Stimulated activated effector memory CD8-positive, alpha-beta T cell treated with anti-CD3 and anti-CD28 coated beads, Interleukin-12 subunit alpha, Interleukin-12 subunit beta, amount 100 ng/mL, for 72 hours (primary cell): ENCODE data around the gene MAPK10.

Source experiments
- ATAC-seq: fragments of 150-1000 bp; cut with Tn5 transposase; 2 replicates; pipeline ENCODE4 v1.10.0; 2021
- DNase-seq, 2 donors: peaks; one replicate each; pipeline ENCODE4 v3.0.0; 2021 to 2022; ENCODE audit warnings: low spot score in 2 of 2
- H3K27ac Mint-ChIP-seq: one replicate; pipeline ENCODE4 v1.8.0; 2022; ENCODE audit warnings: mild to moderate bottlenecking, mixed read lengths
- H3K36me3 Mint-ChIP-seq: one replicate; pipeline ENCODE4 v1.8.0; 2022; ENCODE audit warnings: mild to moderate bottlenecking, mixed read lengths
- H3K4me1 Mint-ChIP-seq: one replicate; pipeline ENCODE4 v1.8.0; 2022; ENCODE audit warnings: mixed read lengths
- H3K4me3 Mint-ChIP-seq: one replicate; pipeline ENCODE4 v1.8.0; 2022; ENCODE audit warnings: mild to moderate bottlenecking, mixed read lengths
- H3K9me3 Mint-ChIP-seq: one replicate; pipeline ENCODE4 v1.8.0; 2022; ENCODE audit warnings: mixed read lengths

Gene MAPK10

GRCh38 chr4:86359944-86360478 lies at the start of gene MAPK10:
TSS of gene MAPK10 (minus strand) at chr4:86360053.
- no peak for DNase-seq
- Mint-ChIP-seq H3K27ac (peak within 1 kb of the TSS; percentile 11), H3K9me3 (no peaks in the 10 kb centered on the region), H3K36me3 (no peaks in the 10 kb centered on the region), H3K4me3 (peak within 1 kb of the TSS; percentile 37), H3K4me1 (peaks cover 11% of the 10 kb centered on the region)
- ATAC-seq, result peak; percentile 87

- Mint-ChIP-seq H3K4me1 (no peaks in the 10 kb centered on the region), H3K4me3 (no peak overlapping the region), H3K36me3 (no peaks in the 10 kb centered on the region), H3K27ac (no peak overlapping the region), H3K9me3 (peaks cover 4% of the 10 kb centered on the region)
- ATAC-seq (no peak), DNase-seq (no peak)
Measured at GRCh38 chr4:86403575-86403974, 43.7 kb upstream of the MAPK10 start.

- Mint-ChIP-seq H3K27ac (no peak overlapping the region), H3K36me3 (no peaks in the 10 kb centered on the region)
Measured at GRCh38 chr4:86401826-86402225, 42.0 kb upstream of the MAPK10 start.

GRCh38 chr4:86400216-86400615 lies 40.4 kb upstream of the MAPK10 start:
- Mint-ChIP-seq H3K4me1 (no peaks in the 10 kb centered on the region), H3K36me3 (no peaks in the 10 kb centered on the region), H3K27ac (no peak overlapping the region), H3K9me3 (peaks cover 4% of the 10 kb centered on the region), H3K4me3 (no peak overlapping the region)
- ATAC-seq, result no peak
- DNase-seq, result no peak

More at GRCh38 chr4:86401826-86402225, 42.0 kb upstream of the MAPK10 start:
- DNase-seq, result no peak
- H3K4me1 Mint-ChIP-seq, result no peaks in the 10 kb centered on the region
- H3K4me3 Mint-ChIP-seq, result no peak overlapping the region
- H3K9me3 Mint-ChIP-seq, result peaks cover 4% of the 10 kb centered on the region
- ATAC-seq, result no peak

- DNase-seq (no peak), ATAC-seq (no peak)
- Mint-ChIP-seq H3K27ac (no peak overlapping the region), H3K4me3 (no peak overlapping the region), H3K4me1 (no peaks in the 10 kb centered on the region), H3K9me3 (peaks cover 4% of the 10 kb centered on the region), H3K36me3 (no peaks in the 10 kb centered on the region)
Measured at GRCh38 chr4:86398187-86398586, 38.3 kb upstream of the MAPK10 start.

- H3K9me3 Mint-ChIP-seq, result no peaks in the 10 kb centered on the region
Measured at GRCh38 chr4:86393749-86394148, 33.9 kb upstream of the MAPK10 start.

GRCh38 chr4:86389664-86390063 lies 29.8 kb upstream of the MAPK10 start:
- H3K9me3 Mint-ChIP-seq, result peaks cover 2% of the 10 kb centered on the region
- DNase-seq (no peak), ATAC-seq (no peak)
- no peak overlapping the region for H3K4me3 Mint-ChIP-seq
- H3K36me3 Mint-ChIP-seq, result no peaks in the 10 kb centered on the region
- no peaks in the 10 kb centered on the region for H3K4me1 Mint-ChIP-seq
- no peak overlapping the region for H3K27ac Mint-ChIP-seq

More at GRCh38 chr4:86393749-86394148, 33.9 kb upstream of the MAPK10 start:
- Mint-ChIP-seq H3K4me1 (no peaks in the 10 kb centered on the region), H3K27ac (no peak overlapping the region), H3K36me3 (no peaks in the 10 kb centered on the region), H3K4me3 (no peak overlapping the region)
- DNase-seq, result no peak
- ATAC-seq, result no peak

- no peak for ATAC-seq
- H3K4me3 Mint-ChIP-seq, result no peak overlapping the region
- no peak for DNase-seq
- H3K36me3 Mint-ChIP-seq, result no peaks in the 10 kb centered on the region
- no peak overlapping the region for H3K27ac Mint-ChIP-seq
- H3K9me3 Mint-ChIP-seq, result peaks cover 2% of the 10 kb centered on the region
- H3K4me1 Mint-ChIP-seq, result no peaks in the 10 kb centered on the region
Measured at GRCh38 chr4:86388252-86388651, 28.4 kb upstream of the MAPK10 start.

GRCh38 chr4:86386817-86387415 lies 27.1 kb upstream of the MAPK10 start:
- ATAC-seq (no peak), DNase-seq (no peak)
- no peaks in the 10 kb centered on the region for H3K36me3 Mint-ChIP-seq
- no peaks in the 10 kb centered on the region for H3K4me1 Mint-ChIP-seq
- peaks cover 2% of the 10 kb centered on the region for H3K9me3 Mint-ChIP-seq
- H3K4me3 Mint-ChIP-seq, result no peak overlapping the region
- no peak overlapping the region for H3K27ac Mint-ChIP-seq

- H3K36me3 Mint-ChIP-seq, result no peaks in the 10 kb centered on the region
- DNase-seq (no peak), ATAC-seq (no peak)
- H3K4me3 Mint-ChIP-seq, result no peak overlapping the region
- no peaks in the 10 kb centered on the region for H3K4me1 Mint-ChIP-seq
- H3K27ac Mint-ChIP-seq, result no peak overlapping the region
- peaks cover 2% of the 10 kb centered on the region for H3K9me3 Mint-ChIP-seq
Measured at GRCh38 chr4:86386201-86386600, 26.3 kb upstream of the MAPK10 start.

GRCh38 chr4:86381431-86381830 lies 21.6 kb upstream of the MAPK10 start:
- DNase-seq, result no peak
- Mint-ChIP-seq H3K27ac (no peak overlapping the region), H3K4me3 (no peak overlapping the region), H3K36me3 (no peaks in the 10 kb centered on the region), H3K4me1 (no peaks in the 10 kb centered on the region), H3K9me3 (peaks cover 7% of the 10 kb centered on the region)
- peak; percentile 16 for ATAC-seq

- DNase-seq (no peak), ATAC-seq (no peak)
- no peaks in the 10 kb centered on the region for H3K4me1 Mint-ChIP-seq
- H3K27ac Mint-ChIP-seq, result no peak overlapping the region
- H3K4me3 Mint-ChIP-seq, result no peak overlapping the region
- H3K36me3 Mint-ChIP-seq, result no peaks in the 10 kb centered on the region
- H3K9me3 Mint-ChIP-seq, result peaks cover 5% of the 10 kb centered on the region
Measured at GRCh38 chr4:86380181-86380724, 20.4 kb upstream of the MAPK10 start.

GRCh38 chr4:86376850-86377249 lies 17.0 kb upstream of the MAPK10 start:
- no peak overlapping the region for H3K4me3 Mint-ChIP-seq
- no peak overlapping the region for H3K27ac Mint-ChIP-seq
- DNase-seq, result no peak
- H3K36me3 Mint-ChIP-seq, result no peaks in the 10 kb centered on the region
- no peaks in the 10 kb centered on the region for H3K4me1 Mint-ChIP-seq
- ATAC-seq, result peak; percentile 13
- H3K9me3 Mint-ChIP-seq, result peaks cover 12% of the 10 kb centered on the region

- DNase-seq (no peak), ATAC-seq (no peak)
- H3K4me3 Mint-ChIP-seq, result no peak overlapping the region
- no peaks in the 10 kb centered on the region for H3K36me3 Mint-ChIP-seq
- H3K4me1 Mint-ChIP-seq, result no peaks in the 10 kb centered on the region
- H3K9me3 Mint-ChIP-seq, result peaks cover 7% of the 10 kb centered on the region
- no peak overlapping the region for H3K27ac Mint-ChIP-seq
Measured at GRCh38 chr4:86368433-86368832, 8.6 kb upstream of the MAPK10 start.

- no peak overlapping the region for H3K4me3 Mint-ChIP-seq
- no peak for DNase-seq
Measured at GRCh38 chr4:86367577-86367976, 7.7 kb upstream of the MAPK10 start.

GRCh38 chr4:86366920-86367319 lies 7.1 kb upstream of the MAPK10 start:
- Mint-ChIP-seq H3K36me3 (no peaks in the 10 kb centered on the region), H3K4me3 (no peak overlapping the region), H3K4me1 (no peaks in the 10 kb centered on the region), H3K27ac (no peak overlapping the region), H3K9me3 (no peaks in the 10 kb centered on the region)
- ATAC-seq, result no peak
- DNase-seq, result no peak

More at GRCh38 chr4:86367577-86367976, 7.7 kb upstream of the MAPK10 start:
- Mint-ChIP-seq H3K4me1 (no peaks in the 10 kb centered on the region), H3K27ac (no peak overlapping the region), H3K9me3 (peaks cover 4% of the 10 kb centered on the region), H3K36me3 (no peaks in the 10 kb centered on the region)
- no peak for ATAC-seq
